Motor neuron (in vitro differentiated cells): ENCODE data around the gene GREM2. TPM values are rescaled to one million over a fixed set of nuclear protein-coding genes. Genes with fewer than 3 reads are reported as not detected.

Experiments
- ATAC-seq, 8 experiments: fragments of 200-7000 bp; cut with Tn5 transposase; replicated peaks in 6 of 8; 2 replicates each; pipeline ENCODE4 v1.8.0; 2021; ENCODE audit warnings: mild to moderate bottlenecking in 8 of 8, moderate library complexity in 8 of 8
- H3K27ac ChIP-seq, 2 donors: fragments of 250-450 bp; sonication (Bioruptor Pico); 2 replicates each; pipeline ENCODE4 v1.9.0; 2021; ENCODE audit warnings: antibody characterized with exemption in 2 of 2, mild to moderate bottlenecking in 2 of 2, moderate library complexity in 1 of 2
- H3K4me1 ChIP-seq, 2 donors: fragments of 250-450 bp; sonication (Bioruptor Pico); replicated peaks in 1 of 2; 2 replicates each; pipeline ENCODE4 v1.6.1; 2021; ENCODE audit warnings: antibody characterized with exemption in 2 of 2, mild to moderate bottlenecking in 2 of 2, moderate library complexity in 1 of 2
- H3K4me3 ChIP-seq, 5 donors: fragments of 250-450 bp; sonication (Bioruptor Pico); 2 replicates each; pipeline ENCODE4 v1.9.0; 2021; ENCODE audit warnings: antibody characterized with exemption in 5 of 5, mild to moderate bottlenecking in 5 of 5, moderate library complexity in 4 of 5
- WGBS, 10 experiments: fragments of 450-650 bp; shearing (Covaris generic); methylation state at CpG; one replicate each; pipeline ENCODE4 v1.0.0; 2022; 5-methylcytosine and 5-hydroxymethylcytosine counted together
- in situ Hi-C, 9 experiments: fragments of 400-800 bp; cut with MboI; loops; one replicate each; pipeline ENCODE4 v1.15.0; 2021; ENCODE audit warnings: low sequenced_read_pairs in 9 of 9, low pct_unique_long_range_greater_than_20kb in 2 of 9; ENCODE audit not compliant: unreplicated experiment in 9 of 9
- total RNA-seq, 8 experiments: library from RNA; unstranded; fragments of 300-600 nt; gene quantifications; 2 replicates each; pipeline versions ENCODE4 v1.2.3 to v1.2.4, GENCODE V29; 2022

GREM2 gene
- total RNA-seq, 8 experiments from 2014 or later: 0.10 to 13.9 (median 2.0) TPM; not detected in 1

DNA sequence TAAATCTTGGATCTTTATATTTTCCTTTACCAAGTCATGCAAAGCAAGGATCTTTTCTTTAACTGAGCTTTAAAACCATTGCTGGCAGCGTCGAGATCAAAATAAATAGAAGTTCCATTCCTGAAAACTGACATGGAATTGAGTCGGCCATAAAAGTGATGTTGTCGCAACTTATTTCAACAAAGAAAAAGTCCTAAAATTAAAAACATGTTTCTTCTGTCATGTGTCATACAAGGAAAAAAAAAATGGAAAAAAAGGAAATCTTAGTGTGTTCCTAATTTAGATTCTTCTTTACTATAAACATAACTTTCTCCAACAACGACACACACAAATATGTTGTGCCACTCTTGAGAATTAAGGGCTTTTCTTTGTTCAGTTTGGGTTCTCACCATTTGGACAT lies 34.9 kb downstream of the GREM2 start:
- H3K4me1 ChIP-seq: no peaks in the 10 kb centered on the region
- no peak overlapping the region for H3K27ac ChIP-seq
- in situ Hi-C loops: loop anchor here in 1 of 9 experiments (25.0 kb wide), 1 partner anchor 115 kb away; no protein-coding TSS in a partner anchor
- no peak overlapping the region for H3K4me3 ChIP-seq
- ATAC-seq: no peak
- 2 to 100% (median 84%) methylated on average over 4 to 5 of the region's 5 CpGs for WGBS, 10 experiments

DNA sequence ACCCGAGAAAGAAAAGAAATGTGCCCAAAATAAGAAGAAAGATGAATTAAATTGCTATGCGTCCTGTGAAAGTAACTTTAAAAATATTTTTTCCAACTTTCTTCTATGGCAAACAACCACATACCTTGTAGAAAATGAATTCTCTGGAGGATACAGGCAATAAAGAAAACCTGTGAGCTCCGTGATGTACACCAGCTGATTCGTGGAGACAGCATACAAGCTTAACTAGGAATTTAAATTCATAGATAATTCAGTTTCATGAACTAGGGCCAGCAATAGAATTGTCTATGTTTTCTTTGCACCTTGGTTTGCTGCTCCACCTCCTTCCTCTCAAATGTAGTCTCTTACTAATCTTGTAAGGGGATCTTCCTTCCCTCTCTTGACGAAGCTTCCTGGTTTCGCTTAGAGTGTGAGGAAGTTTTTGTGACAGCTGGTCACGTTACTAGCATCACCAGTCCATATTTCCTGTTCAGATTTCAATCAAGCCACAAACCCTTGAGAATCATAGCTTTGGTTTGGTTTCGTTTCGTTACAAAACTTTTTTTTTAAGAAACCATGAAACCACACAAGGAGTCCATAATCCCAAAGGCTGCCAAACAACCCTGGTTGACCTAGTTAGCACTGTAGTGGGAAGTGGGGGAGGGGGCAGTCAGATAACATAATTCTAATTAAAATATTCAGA lies 35.8 kb downstream of the GREM2 start:
- Histone ChIP-seq H3K4me3 (no peak overlapping the region), H3K27ac (no peak overlapping the region), H3K4me1 (no peaks in the 10 kb centered on the region)
- in situ Hi-C loops: loop anchor here in 1 of 9 experiments (25.0 kb wide), 1 partner anchor 114 kb away; no protein-coding TSS in a partner anchor
- ATAC-seq: peak in 2 of 8 experiments; percentile 71 to 98
- 13 to 96% (median 91%) methylated on average over 3 to 9 of the region's 9 CpGs for WGBS, 10 experiments

DNA sequence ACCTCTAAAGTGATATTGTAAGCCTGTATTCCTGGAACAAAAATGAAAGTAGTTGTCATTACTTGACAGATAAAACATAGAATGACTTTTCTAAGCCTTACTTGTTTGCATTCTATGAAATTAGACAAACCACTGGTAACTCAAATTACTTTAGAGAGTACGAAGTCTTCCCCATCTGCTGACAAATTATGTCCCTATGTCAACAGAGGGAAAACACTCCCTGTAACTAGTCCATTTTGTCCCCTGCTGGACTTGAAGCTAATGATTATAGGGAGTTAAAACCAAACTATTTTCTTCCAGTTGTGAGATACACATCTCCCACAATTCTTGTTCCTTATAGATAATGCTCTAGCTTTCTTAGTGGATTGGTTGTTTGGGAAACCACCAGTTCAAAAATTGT lies 39.6 kb downstream of the GREM2 start:
- no peak overlapping the region for H3K4me3 ChIP-seq
- no peak overlapping the region for H3K27ac ChIP-seq
- in situ Hi-C loops: no loop called here
- ATAC-seq: no peak
- H3K4me1 ChIP-seq: no peaks in the 10 kb centered on the region
- WGBS, 10 experiments: 20 to 83% (median 71%) methylated on average over 1 of the region's 1 CpG; no CpG with 5 or more reads in 4 of the 10 experiments

DNA sequence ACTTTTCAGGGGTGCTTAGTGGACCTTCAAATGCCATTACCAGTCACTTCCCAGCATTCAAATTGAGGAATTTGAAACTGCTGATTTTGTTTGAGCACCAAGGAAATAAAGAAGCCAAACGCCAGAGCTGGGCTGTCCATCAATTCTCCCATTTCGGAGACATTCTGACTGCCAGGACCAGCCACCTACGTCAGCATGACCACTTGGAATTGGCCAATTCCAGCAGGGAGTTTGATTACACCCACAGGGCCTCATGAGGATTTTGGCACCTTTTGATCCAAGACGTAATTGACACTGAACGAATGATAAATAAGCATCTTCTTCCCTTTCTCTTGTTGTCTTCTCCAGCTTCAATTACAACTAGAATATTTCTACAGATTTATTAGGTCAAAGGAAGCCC lies 40.2 kb downstream of the GREM2 start:
- H3K4me1 ChIP-seq: no peaks in the 10 kb centered on the region
- no peak for ATAC-seq

DNA sequence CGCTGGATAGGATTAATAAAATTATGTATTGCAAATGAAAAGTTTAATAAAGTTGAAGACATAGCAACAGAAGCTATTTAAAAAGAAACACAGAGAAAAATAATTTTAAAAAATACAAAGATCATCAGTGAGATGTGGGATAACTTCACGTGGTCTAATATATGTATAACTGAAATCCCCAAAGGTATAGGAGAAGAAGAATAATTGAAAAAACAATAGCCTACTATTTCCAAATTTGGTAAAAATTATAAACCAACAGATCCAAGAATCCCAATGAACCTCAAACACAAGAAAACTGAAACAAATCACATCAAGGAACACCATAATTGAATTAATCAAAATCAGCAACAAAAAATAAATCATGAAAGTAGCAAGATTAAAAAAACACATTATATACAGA lies 44.9 kb downstream of the GREM2 start:
- in situ Hi-C loops: no loop called here
- Histone ChIP-seq H3K27ac (no peak overlapping the region), H3K4me1 (peaks cover 4 to 6% of the 10 kb centered on the region in 2 donors), H3K4me3 (no peak overlapping the region)
- 26 to 89% (median 65%) methylated on average over 1 to 2 of the region's 2 CpGs for WGBS, 10 experiments
- no peak for ATAC-seq

More for the DNA sequence above, 40.2 kb downstream of the GREM2 start:
- in situ Hi-C loops: no loop called here
- Histone ChIP-seq H3K4me3 (no peak overlapping the region), H3K27ac (no peak overlapping the region)
- WGBS, 10 experiments: 29 to 100% (median 93%) methylated on average over 1 to 5 of the region's 5 CpGs; no CpG with 5 or more reads in 3 of the 10 experiments

DNA sequence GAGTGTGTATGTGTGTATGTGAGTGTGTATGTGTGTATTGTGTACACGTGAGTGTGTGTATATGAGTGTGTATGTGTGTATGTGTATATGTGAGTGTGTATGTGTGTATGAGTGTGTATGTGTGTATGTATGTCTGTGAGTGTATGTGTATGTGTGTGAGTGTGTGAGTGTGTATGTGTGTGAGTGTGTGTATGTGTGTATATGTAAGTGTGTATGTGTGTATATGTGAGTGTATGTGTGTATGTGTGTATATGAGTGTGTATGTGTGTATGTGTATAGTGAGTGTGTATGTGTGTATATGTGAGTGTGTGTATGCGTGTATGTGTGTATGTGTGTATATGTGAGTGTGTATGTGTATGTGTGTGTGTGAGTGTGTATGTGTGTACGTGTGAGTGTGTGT lies 49.2 kb downstream of the GREM2 start:
- Histone ChIP-seq H3K27ac (no peak overlapping the region), H3K4me1 (peaks cover 6 to 11% of the 10 kb centered on the region in 2 donors), H3K4me3 (no peak overlapping the region)
- in situ Hi-C loops: no loop called here
- peak in 2 of 8 experiments; percentile 13 to 27 for ATAC-seq
- WGBS, 10 experiments: 83 to 100% (median 90%) methylated on average over 1 to 3 of the region's 3 CpGs; no CpG with 5 or more reads in 3 of the 10 experiments

DNA sequence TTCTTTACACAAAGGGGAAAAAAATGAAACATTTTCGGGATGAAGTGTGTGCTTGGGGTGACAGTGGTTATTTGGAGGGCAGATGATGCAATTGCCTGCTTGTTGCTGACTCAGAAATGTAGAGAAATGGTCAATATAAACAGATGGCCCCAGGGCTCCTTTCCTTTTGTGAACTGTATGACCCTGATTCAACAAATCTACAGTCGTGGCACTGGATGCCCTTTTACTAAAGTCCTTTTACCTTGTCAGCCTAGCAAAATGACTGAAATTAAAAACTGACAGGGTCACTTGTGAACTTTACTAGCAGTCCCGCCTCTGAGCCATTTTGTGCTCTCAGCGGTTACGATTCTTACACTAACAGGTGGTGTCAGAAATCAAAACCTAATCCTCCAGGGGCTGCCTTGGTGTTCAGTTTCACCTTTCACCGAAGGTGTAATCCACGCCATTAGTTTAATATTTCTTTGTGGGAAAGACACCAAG lies 49.8 kb downstream of the GREM2 start:
- in situ Hi-C loops: no loop called here
- peak in 5 of 8 experiments; percentile 41 to 73 (median 66) for ATAC-seq
- peaks cover 6 to 11% of the 10 kb centered on the region in 2 donors for H3K4me1 ChIP-seq
- no peak overlapping the region for H3K27ac ChIP-seq
- 29 to 94% (median 69%) methylated on average over 1 to 7 of the region's 7 CpGs; no CpG with 5 or more reads in 1 of the 10 experiments for WGBS, 10 experiments
- H3K4me3 ChIP-seq: no peak overlapping the region

DNA sequence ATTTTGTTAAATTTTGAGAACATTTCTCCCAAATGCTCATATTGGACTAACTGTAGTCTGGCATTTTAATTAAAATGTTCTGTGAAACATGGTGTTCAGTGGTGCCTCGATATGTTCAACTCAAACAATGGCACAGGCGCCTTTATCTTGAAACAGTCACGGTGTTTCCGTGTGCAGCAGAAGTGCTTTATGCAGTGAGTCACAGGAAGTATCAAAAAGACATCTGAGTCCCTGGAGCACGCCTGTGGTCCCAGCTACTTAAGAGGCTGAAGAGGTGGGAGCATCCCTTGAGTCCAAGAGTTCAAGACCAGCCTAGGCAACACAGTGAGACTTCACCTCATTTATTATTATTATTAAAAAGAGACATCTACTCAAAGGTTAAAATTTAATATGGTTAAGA lies 52.2 kb downstream of the GREM2 start:
- no peak for ATAC-seq

DNA sequence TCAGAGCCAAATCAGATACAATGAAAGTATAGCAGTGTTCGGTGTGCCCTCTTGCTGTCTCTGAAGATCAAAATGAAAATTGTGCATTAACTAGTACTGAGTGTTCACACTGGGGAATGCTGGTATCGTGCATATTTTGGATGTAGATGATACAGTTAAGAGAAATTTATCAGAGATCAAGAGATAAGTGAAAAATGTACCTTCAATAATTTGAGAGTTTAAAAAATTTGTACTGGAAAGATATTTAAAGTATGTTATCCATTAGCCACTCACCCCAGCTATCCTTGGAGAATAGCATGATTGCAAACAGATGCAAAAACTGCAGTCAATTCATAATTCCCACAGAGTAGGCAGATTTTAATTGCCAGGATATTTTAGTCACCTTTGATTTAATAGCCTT lies 56.4 kb downstream of the GREM2 start:
- H3K4me3 ChIP-seq: no peak overlapping the region
- no peak overlapping the region for H3K27ac ChIP-seq
- WGBS, 10 experiments: 7 to 100% (median 95%) methylated on average over 1 to 2 of the region's 2 CpGs
- ATAC-seq: no peak
- in situ Hi-C loops: no loop called here
- H3K4me1 ChIP-seq: no peaks in the 10 kb centered on the region

More for the DNA sequence above, 52.2 kb downstream of the GREM2 start:
- H3K4me3 ChIP-seq: no peak overlapping the region
- peaks cover 6 to 11% of the 10 kb centered on the region in 2 donors for H3K4me1 ChIP-seq
- in situ Hi-C loops: no loop called here
- WGBS, 10 experiments: 80 to 100% (median 94%) methylated on average over 1 to 5 of the region's 5 CpGs; no CpG with 5 or more reads in 1 of the 10 experiments
- H3K27ac ChIP-seq: no peak overlapping the region

DNA sequence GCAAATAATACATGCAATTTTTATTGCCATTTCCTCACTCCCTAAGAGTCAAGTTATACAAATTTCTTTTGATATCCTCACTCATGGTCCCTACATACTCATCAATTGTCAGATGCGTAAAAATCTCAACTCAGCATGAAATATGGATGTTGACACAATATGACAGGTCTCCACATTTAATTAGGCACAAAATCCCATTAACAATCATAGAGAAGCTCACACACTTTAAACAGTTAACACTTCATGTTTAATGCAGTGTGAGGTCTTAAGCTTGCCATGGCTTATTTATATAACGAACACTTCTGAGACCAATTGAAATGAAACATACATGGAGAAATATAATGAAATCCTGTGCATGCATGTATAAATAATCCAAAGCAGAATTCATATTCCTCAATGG lies 58.6 kb downstream of the GREM2 start:
- Histone ChIP-seq H3K4me3 (no peak overlapping the region), H3K27ac (no peak overlapping the region), H3K4me1 (no peaks in the 10 kb centered on the region)
- ATAC-seq: no peak
- in situ Hi-C loops: no loop called here
- 42 to 95% (median 83%) methylated on average over 1 to 2 of the region's 2 CpGs; no CpG with 5 or more reads in 1 of the 10 experiments for WGBS, 10 experiments

DNA sequence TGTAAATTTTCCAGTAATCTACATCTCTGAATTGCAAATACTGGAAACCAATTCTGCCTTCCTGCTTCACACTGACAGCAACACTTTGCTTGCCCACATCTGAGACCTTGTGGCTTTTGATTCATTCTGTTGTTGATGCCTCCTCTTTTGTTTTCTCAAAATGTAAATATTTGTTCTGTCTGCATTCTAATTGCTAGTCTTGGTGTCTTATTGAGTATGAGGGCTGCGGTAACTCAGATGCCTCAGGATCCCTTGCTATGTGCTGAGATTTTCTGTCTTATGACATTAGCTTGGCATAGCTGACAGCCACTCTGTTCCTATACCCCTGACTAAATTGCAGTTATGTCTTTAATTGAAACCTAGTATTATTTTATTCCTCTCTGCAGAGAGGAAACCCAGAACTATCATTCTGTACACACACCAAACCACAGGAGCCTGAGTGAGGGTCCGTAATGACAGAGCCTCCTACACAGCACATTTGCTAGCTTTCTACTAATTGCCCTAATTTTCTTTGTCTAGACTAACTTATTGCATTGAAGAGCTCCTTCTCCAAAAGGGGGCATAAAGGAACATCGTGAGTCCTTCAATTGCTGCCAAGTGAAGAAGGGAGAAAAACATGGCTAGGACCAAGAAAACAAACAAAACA lies 72.1 kb downstream of the GREM2 start:
- no peak overlapping the region for H3K27ac ChIP-seq
- H3K4me1 ChIP-seq: no peaks in the 10 kb centered on the region
- peak in 4 of 8 experiments; percentile 27 to 97 (median 39) for ATAC-seq
- 0 to 73% (median 42%) methylated on average over 1 to 3 of the region's 3 CpGs for WGBS, 10 experiments
- in situ Hi-C loops: no loop called here
- H3K4me3 ChIP-seq: no peak overlapping the region

DNA sequence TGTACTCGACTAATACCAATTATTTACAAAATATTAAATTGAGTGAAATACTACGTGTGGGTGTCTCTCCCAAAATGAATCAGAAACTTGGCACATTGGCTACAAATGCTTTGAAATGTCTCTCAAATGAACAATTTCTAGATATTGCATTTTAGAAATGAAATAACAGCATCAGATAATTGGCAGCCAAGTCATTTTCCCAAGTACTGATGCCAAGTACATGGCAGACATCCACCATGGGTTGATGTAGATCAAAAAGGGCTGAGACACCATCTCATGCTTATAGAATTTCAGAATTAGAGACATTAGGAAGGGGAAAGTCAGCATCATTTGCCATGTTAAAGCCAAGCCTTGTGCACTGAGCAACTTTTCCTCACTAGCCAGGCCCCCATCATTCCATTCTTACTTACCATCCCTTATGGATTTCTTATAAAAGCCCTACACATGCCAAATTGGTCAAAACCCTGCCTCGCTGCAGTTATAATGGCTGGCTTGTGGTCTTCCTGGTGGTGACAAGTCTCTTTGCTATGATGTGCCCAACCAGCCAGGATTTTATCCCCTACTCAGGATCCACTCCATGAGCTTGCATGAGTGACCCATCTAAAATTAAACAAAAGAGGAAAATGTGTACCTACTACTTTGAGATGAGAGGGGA lies 73.1 kb downstream of the GREM2 start:
- Histone ChIP-seq H3K27ac (no peak overlapping the region), H3K4me1 (no peaks in the 10 kb centered on the region), H3K4me3 (no peak overlapping the region)
- no peak for ATAC-seq
- in situ Hi-C loops: no loop called here
- 34 to 93% (median 67%) methylated on average over 1 to 3 of the region's 3 CpGs; no CpG with 5 or more reads in 1 of the 10 experiments for WGBS, 10 experiments

DNA sequence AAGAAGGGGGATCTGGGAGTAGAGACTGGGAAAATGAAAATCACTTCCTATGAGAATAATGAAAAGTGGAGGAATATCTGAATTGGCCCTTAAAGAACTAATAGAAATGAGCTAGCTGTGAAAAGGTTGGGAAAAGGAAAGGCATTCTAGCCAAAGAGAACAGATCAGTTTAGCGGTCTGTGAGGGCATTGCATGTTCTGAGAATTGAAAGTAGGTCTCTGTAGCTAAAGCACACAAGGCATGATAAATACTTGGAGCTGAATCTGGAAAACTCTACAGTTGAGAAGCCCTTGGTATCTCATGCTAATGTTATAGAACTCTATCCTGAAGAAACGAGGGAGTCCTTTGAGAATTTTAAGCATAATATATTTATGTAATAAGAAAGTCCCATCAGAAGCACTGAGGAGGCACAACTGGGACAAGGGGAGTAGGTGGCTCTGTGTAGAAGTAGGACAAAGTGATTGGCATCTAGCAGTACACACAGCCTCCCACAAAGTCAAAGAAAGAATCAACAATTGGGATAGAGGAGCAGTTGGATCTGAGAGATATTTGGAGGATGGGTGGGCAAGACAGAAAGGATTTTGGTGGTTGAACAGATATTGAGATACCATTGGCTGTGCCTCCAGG lies 78.7 kb downstream of the GREM2 start:
- WGBS, 10 experiments: 22 to 100% (median 60%) methylated on average over 1 to 2 of the region's 2 CpGs
- in situ Hi-C loops: no loop called here
- H3K4me3 ChIP-seq: no peak overlapping the region
- no peak overlapping the region for H3K27ac ChIP-seq
- no peak for ATAC-seq
- no peaks in the 10 kb centered on the region for H3K4me1 ChIP-seq
